GM12878 (cell line): ENCODE results near the gene CD27. TPM values are rescaled to one million over a fixed set of nuclear protein-coding genes. Genes with fewer than 3 reads are reported as not detected.

Experiments used
- BHLHE40 ChIP-seq, 2 experiments: fragments of 450-650 bp in 1 of 2; IDR thresholded peaks; 2 replicates each; pipeline ENCODE4 v1.6.1; 2011 to 2017; ENCODE audit warnings: low read depth in 2 of 2, borderline replicate concordance in 1 of 2, improper control_type of control experiment in 1 of 2, low read length in 1 of 2, mild to moderate bottlenecking in 1 of 2
- CHD1 ChIP-seq: IDR thresholded peaks from 2 replicates; pipeline ENCODE4 v1.6.1; 2012; ENCODE audit warnings: low read depth, low read length, improper control_type of control experiment
- CREM ChIP-seq: IDR thresholded peaks from 2 replicates; pipeline ENCODE4 v1.6.1; 2014; ENCODE audit warnings: antibody characterized with exemption, low read depth
- GABPA ChIP-seq: IDR thresholded peaks from 2 replicates; pipeline ENCODE4 v1.6.1; 2014; ENCODE audit warnings: antibody characterized with exemption, low read depth, mild to moderate bottlenecking, inconsistent platforms
- MAX ChIP-seq: IDR thresholded peaks from 2 replicates; pipeline ENCODE4 v1.6.1; 2012; ENCODE audit warnings: low read depth, low read length, improper control_type of control experiment
- MYC ChIP-seq: IDR thresholded peaks from 2 replicates; pipeline ENCODE4 v1.6.1; 2011; ENCODE audit warnings: mild to moderate bottlenecking, low read length, moderate library complexity, inconsistent platforms; ENCODE audit not compliant: insufficient read depth, insufficient replicate concordance, insufficient read length, severe bottlenecking
- POLR2AphosphoS2 ChIP-seq: IDR thresholded peaks from 2 replicates; pipeline ENCODE4 v1.6.1; 2011; ENCODE audit warnings: low read depth, mild to moderate bottlenecking, low read length, improper control_type of control experiment, moderate library complexity
- RELB ChIP-seq: fragments of 450-650 bp; IDR thresholded peaks from 2 replicates; pipeline ENCODE4 v1.6.1; 2017; ENCODE audit warnings: low read depth, mild to moderate bottlenecking, moderate library complexity
- RFX5 ChIP-seq: IDR thresholded peaks from 2 replicates; pipeline ENCODE4 v1.6.1; 2011; ENCODE audit warnings: low read depth, low read length, improper control_type of control experiment
- SUZ12 ChIP-seq: fragments of 200-600 bp; sonication (generic); IDR thresholded peaks from one replicate; pipeline ENCODE4 v1.6.1; 2018; ENCODE audit warnings: antibody characterized with exemption, mild to moderate bottlenecking; ENCODE audit not compliant: unreplicated experiment
- TCF3 ChIP-seq: IDR thresholded peaks from 2 replicates; pipeline ENCODE4 v1.6.1; 2012; ENCODE audit warnings: low read depth, mild to moderate bottlenecking, low read length, borderline replicate concordance; ENCODE audit not compliant: insufficient read depth
- ZNF207 ChIP-seq: fragments of 450-650 bp; IDR thresholded peaks from 2 replicates; pipeline ENCODE4 v1.6.1; 2014; ENCODE audit warnings: antibody characterized with exemption, mild to moderate bottlenecking, borderline replicate concordance
- ZNF592 ChIP-seq: fragments of 450-650 bp; IDR thresholded peaks from 2 replicates; pipeline ENCODE4 v1.6.1; 2017; ENCODE audit warnings: mild to moderate bottlenecking, moderate library complexity
- polyA plus RNA-seq, 11 experiments: library from polyadenylated mRNA; depleted of rRNA in 4 of 11; unstranded in 6 of 11; stranded (reverse) in 5 of 11; fragments of >200 nt; fragmentation: Nextera tagmentation in 4 of 11; fragmentation: Illumina TruSeq in 1 of 11; extraction: Ambion mirVana in 4 of 11; extraction: Trizol in 1 of 11; gene quantifications; 1 replicate in 1 of 11; 2 replicates in 10 of 11; pipeline versions ENCODE4 v1.2.1 to v1.2.3, GENCODE V29; 2011 to 2016; ENCODE audit warnings: inconsistent platforms in 2 of 11, missing spikeins in 2 of 11, low read depth in 1 of 11
- total RNA-seq, 4 experiments: library from RNA; depleted of rRNA in 3 of 4; stranded (reverse); fragments of >200 nt in 3 of 4; fragmentation: Illumina TruSeq in 1 of 4; extraction: Trizol in 1 of 4; gene quantifications; 2 replicates each; pipeline versions ENCODE4 v1.2.1 to v1.2.3, GENCODE V29; 2013 to 2021
- TF ChIP-seq, protein P1 (sequence below): fragments of 450-650 bp; IDR thresholded peaks from 2 replicates; pipeline ENCODE4 v1.6.1; 2018; ENCODE audit warnings: borderline replicate concordance, mild to moderate bottlenecking; ENCODE audit not compliant: partially characterized antibody
- TF ChIP-seq, protein P2 (sequence below): fragments of 450-650 bp; IDR thresholded peaks from 2 replicates; pipeline ENCODE4 v1.6.1; 2017; ENCODE audit warnings: mild to moderate bottlenecking, low read depth, inconsistent platforms; ENCODE audit not compliant: poor library complexity, severe bottlenecking

The CD27 gene
- total and polyA plus RNA-seq, 10 of the 15 experiments (the other 5 are each of a cell fraction or from before 2014, with no cell fraction given), result 4.9 to 184 (median 106) TPM

DNA sequence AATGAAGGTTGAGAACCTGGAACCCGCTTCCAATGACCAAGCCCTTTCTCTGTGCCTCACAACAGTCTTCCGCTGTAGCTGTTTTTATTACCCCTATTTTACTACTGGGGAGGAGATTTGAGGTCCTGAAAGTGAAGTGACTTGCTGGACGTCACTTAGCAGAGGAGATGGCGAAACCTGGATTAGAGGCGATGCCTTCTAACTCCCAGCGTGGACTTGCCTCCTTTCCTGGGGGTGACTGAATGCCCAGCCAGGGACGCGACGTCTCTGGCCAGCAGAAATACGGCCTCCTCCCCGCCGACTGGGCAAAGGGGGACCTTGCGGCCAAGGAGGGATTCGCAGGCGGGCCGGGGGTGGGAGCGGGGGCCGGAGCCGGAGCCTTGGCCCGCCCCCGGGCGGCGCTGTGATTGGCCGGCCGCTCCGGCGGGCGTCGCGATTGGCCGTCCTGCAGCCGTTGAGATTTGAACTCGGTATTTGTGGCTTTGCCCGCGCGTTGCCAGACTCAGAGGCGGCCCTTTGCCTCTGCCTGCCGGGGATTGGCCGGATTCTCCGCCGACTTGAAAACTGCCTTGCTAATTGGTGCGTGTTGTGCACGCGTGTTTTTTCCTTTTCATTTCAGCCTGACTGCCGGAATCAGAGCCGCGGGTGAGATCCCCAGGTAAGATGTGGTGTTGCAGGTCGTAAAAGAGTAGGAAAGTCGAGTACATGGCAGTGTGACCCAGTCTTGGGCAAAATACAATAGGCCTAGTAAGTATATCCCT, 48.9 kb downstream of the CD27 start, which contains the start of gene NCAPD2 (continued):
- peak; percentile 63 for TF ChIP-seq ZNF207
- TF ChIP-seq CREM, result no peak; the same call in none of the 2 replicates
- peak; percentile 17; the same call in 1 of the 2 replicates for TF ChIP-seq RELB
- TF ChIP-seq GABPA, result peak; percentile 52; the same call in 1 of the 2 replicates
- TF ChIP-seq, protein P1, sequence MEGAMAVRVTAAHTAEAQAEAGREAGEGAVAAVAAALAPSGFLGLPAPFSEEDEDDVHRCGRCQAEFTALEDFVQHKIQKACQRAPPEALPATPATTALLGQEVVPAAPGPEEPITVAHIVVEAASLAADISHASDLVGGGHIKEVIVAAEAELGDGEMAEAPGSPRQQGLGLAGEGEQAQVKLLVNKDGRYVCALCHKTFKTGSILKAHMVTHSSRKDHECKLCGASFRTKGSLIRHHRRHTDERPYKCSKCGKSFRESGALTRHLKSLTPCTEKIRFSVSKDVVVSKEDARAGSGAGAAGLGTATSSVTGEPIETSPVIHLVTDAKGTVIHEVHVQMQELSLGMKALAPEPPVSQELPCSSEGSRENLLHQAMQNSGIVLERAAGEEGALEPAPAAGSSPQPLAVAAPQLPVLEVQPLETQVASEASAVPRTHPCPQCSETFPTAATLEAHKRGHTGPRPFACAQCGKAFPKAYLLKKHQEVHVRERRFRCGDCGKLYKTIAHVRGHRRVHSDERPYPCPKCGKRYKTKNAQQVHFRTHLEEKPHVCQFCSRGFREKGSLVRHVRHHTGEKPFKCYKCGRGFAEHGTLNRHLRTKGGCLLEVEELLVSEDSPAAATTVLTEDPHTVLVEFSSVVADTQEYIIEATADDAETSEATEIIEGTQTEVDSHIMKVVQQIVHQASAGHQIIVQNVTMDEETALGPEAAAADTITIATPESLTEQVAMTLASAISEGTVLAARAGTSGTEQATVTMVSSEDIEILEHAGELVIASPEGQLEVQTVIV, result peak; percentile 66
- TF ChIP-seq SUZ12, result no peak
- no peak; the same call in 1 of the 2 replicates for TF ChIP-seq POLR2AphosphoS2
- no peak; the same call in 1 of the 2 replicates for TF ChIP-seq CHD1
- no peak for TF ChIP-seq MAX
- TF ChIP-seq MYC, result no peak
- no peak for TF ChIP-seq ZNF592
- 0 out of 2 replicates have a peak, but pooled peaks have one; percentile 22 for TF ChIP-seq TCF3
- TF ChIP-seq BHLHE40 (IDR thresholded peaks at IDR 0.05; ENCODE audit: borderline replicate concordance in 1 of 2, low read depth in 2 of 2, low read length in 1 of 2), result peak; percentile 46 to 79; a peak in 3 of 4 replicates
- TF ChIP-seq RFX5, result 0 out of 2 replicates have a peak, but pooled peaks have one; percentile 45
- TF ChIP-seq, protein P2, sequence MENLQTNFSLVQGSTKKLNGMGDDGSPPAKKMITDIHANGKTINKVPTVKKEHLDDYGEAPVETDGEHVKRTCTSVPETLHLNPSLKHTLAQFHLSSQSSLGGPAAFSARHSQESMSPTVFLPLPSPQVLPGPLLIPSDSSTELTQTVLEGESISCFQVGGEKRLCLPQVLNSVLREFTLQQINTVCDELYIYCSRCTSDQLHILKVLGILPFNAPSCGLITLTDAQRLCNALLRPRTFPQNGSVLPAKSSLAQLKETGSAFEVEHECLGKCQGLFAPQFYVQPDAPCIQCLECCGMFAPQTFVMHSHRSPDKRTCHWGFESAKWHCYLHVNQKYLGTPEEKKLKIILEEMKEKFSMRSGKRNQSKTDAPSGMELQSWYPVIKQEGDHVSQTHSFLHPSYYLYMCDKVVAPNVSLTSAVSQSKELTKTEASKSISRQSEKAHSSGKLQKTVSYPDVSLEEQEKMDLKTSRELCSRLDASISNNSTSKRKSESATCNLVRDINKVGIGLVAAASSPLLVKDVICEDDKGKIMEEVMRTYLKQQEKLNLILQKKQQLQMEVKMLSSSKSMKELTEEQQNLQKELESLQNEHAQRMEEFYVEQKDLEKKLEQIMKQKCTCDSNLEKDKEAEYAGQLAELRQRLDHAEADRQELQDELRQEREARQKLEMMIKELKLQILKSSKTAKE, result peak; percentile 65
